ENCODE data around the gene VSIG10L.

The VSIG10L gene

GRCh38 chr19:51311351-51312257 lies 30.3 kb downstream of the VSIG10L start, which contains the start of gene IGLON5:
TSS of gene IGLON5 (plus strand) at chr19:51311644. CDS start at chr19:51311848, 204 bp downstream.
- no peak for DNase-seq

GRCh38 chr19:51305479-51305878 lies 36.5 kb downstream of the VSIG10L start:
- no peak for DNase-seq

- DNase-seq, result no peak
These were observed 40.7 kb downstream of the VSIG10L start for GRCh38 chr19:51301266-51301665.

- DNase-seq, result no peak
These were observed 44.5 kb downstream of the VSIG10L start for GRCh38 chr19:51297406-51297805.

- peak in 1 of 2 experiments; percentile 15 for DNase-seq
These were observed 45.4 kb downstream of the VSIG10L start for GRCh38 chr19:51296336-51297093.

GRCh38 chr19:51295382-51296126 lies 46.4 kb downstream of the VSIG10L start:
- peak in 1 of 2 experiments; percentile 26 for DNase-seq

GRCh38 chr19:51294977-51295375 lies 47.0 kb downstream of the VSIG10L start:
- DNase-seq, result no peak

GRCh38 chr19:51294211-51294976 lies 47.5 kb downstream of the VSIG10L start:
- DNase-seq, result peak in 1 of 2 experiments; percentile 52

GRCh38 chr19:51293571-51294210 lies 48.2 kb downstream of the VSIG10L start:
- DNase-seq, result no peak

- DNase-seq, result no peak
These were observed 49.0 kb downstream of the VSIG10L start for GRCh38 chr19:51292971-51293370.

- no peak for DNase-seq
These were observed 52.3 kb downstream of the VSIG10L start for GRCh38 chr19:51289635-51290034.

- DNase-seq, result no peak
These were observed 56.3 kb downstream of the VSIG10L start for GRCh38 chr19:51285682-51286081.

GRCh38 chr19:51282335-51282734 lies 59.6 kb downstream of the VSIG10L start:
- no peak for DNase-seq

Data from NCI-H526 (cell line).